NCI-H187 (cell line): ENCODE measurements around the gene BECN2.

ENCODE experiments used
- DNase-seq, 2 experiments: peaks; one replicate each; lab custom pipeline; 2025; lab: John Stamatoyannopoulos, UW

The BECN2 gene

GRCh38 chr1:241957692-241958494 lies at the start of gene BECN2:
Gene BECN2, plus strand, starts transcription at chr1:241957767. Its CDS starts 0 bp downstream, at chr1:241957767.
- no peak for DNase-seq

- DNase-seq, result no peak
Measured at GRCh38 chr1:241916196-241916595, 41.4 kb upstream of the BECN2 start.

- no peak for DNase-seq
Measured at GRCh38 chr1:241917487-241917886, 40.1 kb upstream of the BECN2 start.

- DNase-seq, result no peak
Measured at GRCh38 chr1:241918879-241919278, 38.7 kb upstream of the BECN2 start.

GRCh38 chr1:241924080-241924808 lies 33.3 kb upstream of the BECN2 start:
- DNase-seq, result no peak

GRCh38 chr1:241926141-241926540 lies 31.4 kb upstream of the BECN2 start:
- no peak for DNase-seq

- no peak for DNase-seq
Measured at GRCh38 chr1:241927321-241927720, 30.2 kb upstream of the BECN2 start.

- DNase-seq, result no peak
Measured at GRCh38 chr1:241932845-241933244, 24.7 kb upstream of the BECN2 start.

GRCh38 chr1:241934201-241934848 lies 23.2 kb upstream of the BECN2 start:
- DNase-seq, result no peak

- no peak for DNase-seq
Measured at GRCh38 chr1:241934866-241935265, 22.7 kb upstream of the BECN2 start.

- DNase-seq, result no peak
Measured at GRCh38 chr1:241939798-241940197, 17.8 kb upstream of the BECN2 start.

- DNase-seq, result no peak
Measured at GRCh38 chr1:241942738-241943137, 14.8 kb upstream of the BECN2 start.

- no peak for DNase-seq
Measured at GRCh38 chr1:241944300-241944699, 13.3 kb upstream of the BECN2 start.

GRCh38 chr1:241947354-241947753 lies 10.2 kb upstream of the BECN2 start:
- DNase-seq, result no peak

- no peak for DNase-seq
Measured at GRCh38 chr1:241950390-241950789, 7.2 kb upstream of the BECN2 start.

- DNase-seq, result no peak
Measured at GRCh38 chr1:241962153-241962552, 4.6 kb downstream of the BECN2 start.

- no peak for DNase-seq
Measured at GRCh38 chr1:241963722-241964121, 6.2 kb downstream of the BECN2 start.

GRCh38 chr1:241964550-241965282 lies 7.1 kb downstream of the BECN2 start:
- no peak for DNase-seq

GRCh38 chr1:241968611-241969010 lies 11.0 kb downstream of the BECN2 start:
- no peak for DNase-seq

- DNase-seq, result no peak
Measured at GRCh38 chr1:241972703-241973369, 15.3 kb downstream of the BECN2 start.

GRCh38 chr1:241976229-241976628 lies 18.7 kb downstream of the BECN2 start:
- DNase-seq, result no peak

GRCh38 chr1:241979071-241979470 lies 21.5 kb downstream of the BECN2 start:
- no peak for DNase-seq
